TTC549 (cell line): Measurements from ENCODE around the gene ZFYVE27.

ENCODE experiments used
- FAIRE-seq: peaks from 2 replicates; lab custom pipeline; 2012; peaks lifted over from hg19 to GRCh38; lab: Jason Lieb, UNC

The ZFYVE27 gene

DNA sequence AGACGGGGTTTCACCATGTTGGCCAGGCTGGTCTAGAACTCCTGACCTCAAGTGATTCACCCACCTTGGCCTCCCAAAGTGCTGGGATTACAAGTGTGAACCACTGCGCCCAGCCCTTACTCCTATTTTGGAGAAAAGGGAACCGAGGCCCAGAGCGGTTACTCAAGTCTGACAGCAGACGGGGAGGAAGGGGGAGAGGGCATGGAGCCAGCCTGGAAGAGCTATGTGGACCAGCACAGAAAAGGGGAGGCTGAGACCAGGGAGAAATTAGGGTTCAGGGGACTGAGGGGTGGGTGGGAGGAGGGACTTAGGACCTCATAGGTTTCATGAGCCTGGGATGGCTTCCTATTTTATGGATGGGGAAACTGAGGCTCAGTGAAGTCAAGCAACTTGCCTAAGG is 33.3 kb downstream of the ZFYVE27 start:
- FAIRE-seq = no peak

DNA sequence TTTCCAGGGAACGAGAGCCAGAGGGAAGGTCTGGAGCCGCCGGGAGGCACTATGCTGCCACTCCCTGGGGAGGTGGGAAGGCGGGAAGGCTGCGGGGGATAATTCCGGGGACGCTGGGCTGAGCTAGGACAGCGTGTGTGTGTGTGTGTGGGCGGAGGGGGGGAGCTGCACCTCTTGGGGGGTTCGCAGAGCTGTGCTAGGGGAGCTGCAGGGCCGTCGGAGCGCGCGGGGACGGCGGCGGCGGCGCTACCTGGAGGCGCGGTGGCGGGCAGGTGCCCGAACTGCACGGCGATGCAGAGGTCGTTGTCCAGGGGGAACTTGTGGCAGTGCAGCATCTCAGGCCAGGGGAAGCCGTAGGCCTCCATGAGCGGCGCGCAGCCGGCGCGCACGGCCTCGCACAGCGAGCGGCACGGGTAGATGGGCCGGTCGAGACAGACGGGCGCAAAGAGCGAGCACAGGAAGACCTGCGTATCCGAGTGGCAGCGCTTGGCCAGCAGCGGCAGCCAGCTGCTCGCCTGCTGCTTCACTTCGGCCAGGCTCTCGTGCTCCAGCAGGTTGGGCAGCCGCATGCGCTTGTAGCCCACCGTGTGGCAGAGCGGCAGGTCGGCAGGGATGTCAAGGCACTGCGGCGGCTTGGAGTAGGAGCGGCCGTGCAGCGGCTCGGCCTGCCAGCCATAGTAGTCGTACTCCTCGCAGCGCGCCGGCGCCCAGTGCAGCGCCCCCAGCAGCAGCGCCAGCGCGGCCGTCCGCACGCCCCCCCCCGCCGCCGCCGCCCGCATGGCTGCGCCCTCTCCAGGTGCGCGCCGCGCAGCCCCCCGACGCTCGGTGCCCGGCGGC is 34.3 kb downstream of the ZFYVE27 start:
- no peak for FAIRE-seq

DNA sequence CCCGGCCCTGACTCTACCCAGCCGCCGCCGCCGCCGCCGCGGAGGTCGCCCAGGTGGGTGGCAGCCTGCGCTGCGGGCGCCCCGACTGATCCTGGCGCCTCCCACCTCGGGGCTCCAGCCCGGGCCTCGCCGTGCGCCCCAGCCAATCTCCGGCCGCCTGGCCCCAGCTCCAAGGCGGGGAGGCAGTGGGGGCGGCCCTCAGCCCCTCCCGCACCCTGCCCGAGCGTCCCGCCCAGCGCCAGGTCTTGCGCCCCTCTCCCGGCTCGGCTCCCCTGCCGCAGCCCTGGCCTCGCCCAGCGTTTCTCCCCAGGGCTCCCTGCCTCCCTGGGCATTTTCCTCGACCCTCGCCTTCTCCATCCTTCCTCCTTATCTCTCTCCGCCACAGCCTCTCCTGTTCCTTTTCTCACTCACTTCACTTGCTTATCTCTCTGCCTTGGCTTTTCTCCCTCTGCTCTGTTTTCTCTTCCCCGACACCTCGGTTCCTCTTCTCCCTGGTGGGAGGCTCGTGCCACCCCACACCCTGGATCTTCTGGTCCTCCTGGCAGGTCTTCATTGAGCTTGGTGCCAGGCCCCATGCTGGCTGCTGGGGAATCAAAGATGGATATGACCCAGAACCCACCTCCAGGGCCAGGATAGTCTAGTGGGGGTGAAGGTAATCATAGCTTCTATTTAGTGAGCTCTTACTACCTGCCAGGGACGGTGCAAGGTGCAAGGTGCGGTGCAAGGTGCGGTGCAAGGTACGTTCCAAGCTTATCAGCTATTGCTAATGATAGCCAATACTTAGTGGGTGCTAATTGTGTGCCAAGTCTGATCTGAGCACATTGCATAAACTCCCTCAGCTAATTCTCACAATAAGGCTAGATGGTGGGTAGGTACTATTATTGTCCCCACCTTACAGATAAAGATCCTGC is 35.2 kb downstream of the ZFYVE27 start, which contains the start of gene SFRP5:
Gene SFRP5 (minus strand): TSS at position 87 of the 911 bp plus-strand sequence. CDS start 166 bp downstream, outside the sequence.
- no peak for FAIRE-seq

DNA sequence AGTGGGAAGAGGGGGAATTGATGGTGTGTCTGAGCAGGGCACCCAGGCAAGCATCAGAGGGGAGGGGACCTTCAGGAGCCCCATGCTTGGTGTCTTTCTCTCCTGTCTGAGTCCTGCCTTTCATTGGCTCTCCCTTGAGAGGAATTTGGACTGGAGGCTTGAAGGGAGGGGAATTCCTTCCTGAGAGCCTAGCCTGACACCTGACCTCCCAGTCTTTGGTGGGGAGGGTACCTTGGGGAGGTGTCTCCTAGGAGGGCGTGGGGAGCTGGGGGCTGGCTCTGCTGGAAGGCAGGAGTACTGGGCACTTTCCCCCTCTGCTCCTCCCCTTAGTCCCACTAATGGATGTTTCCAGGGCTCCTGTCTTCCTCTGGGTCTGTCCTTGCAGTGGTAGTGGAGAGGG is 36.2 kb downstream of the ZFYVE27 start:
- no peak for FAIRE-seq

DNA sequence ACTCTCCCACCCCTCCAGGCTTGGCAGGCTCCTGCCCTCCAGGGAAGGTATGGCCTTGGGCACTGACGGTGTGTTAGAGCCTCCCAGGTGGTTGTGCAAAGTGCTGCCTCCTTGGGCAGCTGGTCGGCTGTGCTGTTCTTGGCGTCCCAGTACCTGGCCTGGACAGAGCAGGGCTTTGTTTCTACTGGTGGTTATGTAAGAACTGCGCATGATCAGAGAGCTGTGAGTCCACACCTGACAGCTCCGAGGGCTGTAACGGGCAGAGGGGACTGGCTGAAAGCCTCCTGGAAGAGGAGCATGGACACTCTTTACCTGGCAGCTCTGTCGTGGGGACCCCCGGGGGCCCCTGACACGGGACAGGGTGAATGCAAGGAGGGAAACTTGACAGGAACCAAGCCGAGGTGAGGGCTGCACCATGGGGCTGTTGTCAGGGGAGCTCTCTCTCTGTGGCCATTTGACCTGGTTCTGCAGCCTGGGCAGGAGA is 37.9 kb downstream of the ZFYVE27 start:
- FAIRE-seq = no peak

DNA sequence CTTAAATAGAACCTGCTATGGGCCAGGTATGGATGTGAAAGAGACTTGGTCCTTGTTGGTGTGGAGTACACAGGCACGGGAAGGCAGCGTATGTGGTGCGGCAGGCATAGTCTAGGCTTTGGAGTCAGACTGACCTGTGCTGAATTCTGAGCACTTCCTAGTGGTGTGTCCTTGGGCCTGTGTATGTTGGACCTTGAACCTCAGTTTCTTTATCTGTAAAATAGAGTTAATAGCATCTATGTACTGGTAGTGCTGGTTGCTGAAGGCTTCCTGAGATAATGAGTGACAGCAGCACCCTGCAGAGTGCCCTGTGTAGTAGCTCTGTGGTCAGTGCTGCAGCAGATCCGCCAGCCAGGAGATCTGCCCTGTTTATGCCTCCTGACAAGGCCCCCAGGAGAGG is 40.2 kb downstream of the ZFYVE27 start:
- no peak for FAIRE-seq

DNA sequence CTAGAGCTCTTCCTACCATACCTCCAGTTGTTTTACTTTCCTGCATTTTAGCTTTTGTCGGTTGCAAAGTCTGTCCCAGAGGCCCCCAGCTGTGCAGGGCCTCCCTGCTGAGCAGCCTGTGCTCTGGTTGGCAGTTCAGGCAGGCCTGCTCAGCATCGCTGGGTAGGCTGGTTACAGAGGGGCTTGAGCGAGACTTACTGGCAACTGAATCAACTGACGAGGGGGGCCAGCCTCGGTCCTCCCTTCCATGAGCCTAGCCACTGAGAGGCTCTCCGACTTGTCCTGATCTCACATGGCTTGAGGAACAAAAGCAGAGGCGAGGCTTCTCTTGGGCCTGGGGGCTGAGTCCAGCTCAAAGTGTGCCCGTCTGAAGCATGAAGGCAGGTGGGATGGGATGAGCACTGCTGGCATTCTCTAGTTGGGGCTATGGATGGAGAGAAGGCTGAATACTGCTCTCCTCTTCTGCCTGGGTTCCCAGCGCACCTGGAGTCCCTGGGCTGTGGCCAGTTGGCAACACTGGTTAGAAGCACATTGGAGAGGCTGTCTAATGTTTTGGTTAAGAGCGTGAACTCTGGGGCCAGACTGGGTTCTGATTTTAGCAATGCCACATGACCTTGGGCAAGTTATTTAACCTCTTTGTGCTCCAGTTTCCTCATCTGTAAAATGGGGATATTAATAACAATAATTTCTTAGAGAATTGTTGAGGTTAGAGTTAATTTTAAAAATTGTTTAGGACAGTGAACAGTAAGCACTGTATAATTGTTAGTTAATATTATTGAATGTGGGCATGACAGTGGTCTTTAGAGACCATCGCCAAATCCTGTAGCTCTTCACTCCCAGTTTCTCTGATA is 41.7 kb downstream of the ZFYVE27 start:
- FAIRE-seq = no peak

DNA sequence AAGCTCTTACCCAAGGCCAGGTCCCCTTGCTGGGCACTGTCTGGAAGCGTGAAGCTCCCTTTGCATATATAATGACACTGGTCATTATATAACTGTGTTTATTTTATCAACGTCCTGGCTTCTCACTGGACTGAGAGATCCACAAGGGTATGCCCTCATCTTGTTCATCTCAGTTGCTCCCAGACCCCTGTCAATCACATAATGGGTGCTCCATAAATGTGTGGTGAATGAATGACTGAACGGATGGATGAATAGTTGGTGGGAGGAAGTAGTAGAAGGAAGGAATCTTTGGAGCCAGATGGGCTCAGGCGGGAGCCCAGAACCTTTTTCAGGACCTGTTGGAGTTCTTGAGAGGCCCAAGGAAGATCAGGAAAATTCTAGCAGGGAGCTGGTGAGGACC is 42.6 kb downstream of the ZFYVE27 start:
- no peak for FAIRE-seq

DNA sequence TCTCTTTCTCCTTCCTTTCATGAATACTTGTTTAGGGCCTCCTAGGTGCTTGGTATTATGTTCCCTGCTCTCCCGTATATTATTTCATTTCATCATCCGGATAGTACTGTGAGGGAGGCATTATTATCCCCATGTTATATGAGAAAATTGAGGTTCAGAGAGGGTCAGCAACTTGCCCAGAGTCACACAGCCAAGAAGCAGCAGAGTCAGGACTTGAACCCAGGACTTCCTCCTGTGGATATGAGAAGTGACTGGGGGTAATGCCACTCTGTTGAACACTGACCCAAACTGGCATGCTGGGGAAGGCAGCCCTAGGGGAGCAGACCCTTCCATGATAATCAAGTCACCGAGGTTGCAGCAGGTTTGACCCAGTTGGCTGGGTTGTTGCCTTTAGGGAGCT is 43.0 kb downstream of the ZFYVE27 start:
- FAIRE-seq = no peak

DNA sequence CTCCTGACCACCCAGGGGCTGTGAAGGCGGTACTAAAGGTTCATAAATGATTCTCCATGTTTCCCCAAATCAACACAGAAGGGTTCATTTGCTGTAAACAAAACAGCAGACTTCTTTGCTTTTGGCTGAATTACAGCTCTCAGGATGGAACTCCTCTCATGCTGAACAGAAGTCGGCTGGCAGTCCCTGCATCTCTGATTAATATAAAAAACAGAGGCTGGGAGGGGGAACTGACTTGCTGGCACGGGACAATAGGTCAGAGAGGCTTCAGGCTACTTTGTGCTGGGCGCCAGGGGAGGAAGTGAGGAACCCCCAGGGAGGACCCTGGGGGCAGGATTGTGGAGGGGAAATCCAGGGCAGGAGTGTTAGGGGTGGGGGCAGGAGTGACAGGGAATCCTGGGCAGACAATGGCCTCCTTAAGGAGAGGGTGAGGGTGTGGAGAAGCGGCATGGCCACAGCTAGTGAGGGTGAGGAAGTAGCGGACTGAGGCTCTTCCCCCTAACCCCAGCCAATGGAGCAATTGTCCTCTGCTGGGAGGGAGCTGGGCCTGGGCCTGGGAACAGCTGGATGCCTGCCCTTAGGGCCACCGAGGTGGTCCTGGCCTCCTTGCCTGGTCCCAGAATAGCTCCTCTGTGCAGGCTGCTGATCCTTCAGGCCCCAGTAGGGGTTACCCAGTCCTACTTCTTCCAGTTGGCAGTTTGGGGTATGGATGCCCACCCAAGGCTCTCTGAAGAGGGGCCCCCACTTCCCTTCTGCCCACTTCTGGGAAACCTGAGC is 44.1 kb downstream of the ZFYVE27 start:
- FAIRE-seq = no peak

DNA sequence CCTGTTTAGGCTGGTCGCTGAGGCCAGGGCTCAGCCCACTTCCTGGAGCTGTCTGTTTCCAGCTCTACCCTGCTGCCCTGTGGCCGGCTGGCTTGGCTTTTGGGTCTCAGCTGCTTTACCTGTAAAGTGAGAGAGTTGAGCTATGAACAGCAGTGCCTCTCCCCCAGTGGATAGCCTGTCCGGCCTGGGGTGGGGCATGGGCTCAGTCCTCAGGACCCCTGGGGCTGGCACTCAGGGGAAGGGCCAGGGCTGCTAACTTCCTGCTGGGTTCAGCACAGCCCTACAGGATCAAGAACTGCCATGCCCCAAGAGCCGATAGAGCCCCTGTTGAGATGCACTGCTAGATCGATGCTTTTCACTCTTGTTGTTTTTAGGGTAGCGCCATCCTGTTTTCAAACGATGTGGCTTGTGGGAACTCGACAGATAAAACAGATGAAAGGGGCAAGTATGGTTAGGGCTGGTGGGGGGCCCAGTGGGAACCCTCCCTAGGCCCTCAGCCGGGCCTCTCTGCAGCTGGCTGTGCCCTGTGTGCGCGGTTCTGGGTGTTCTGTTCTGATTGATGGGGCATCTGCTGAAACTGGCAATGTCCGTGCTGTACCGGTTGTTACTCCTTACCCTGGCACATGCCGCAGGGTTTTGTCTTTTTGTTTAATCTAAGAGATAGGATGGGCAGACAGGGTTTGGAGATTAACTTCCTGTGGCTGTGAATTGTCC is 44.8 kb downstream of the ZFYVE27 start:
- FAIRE-seq = no peak

DNA sequence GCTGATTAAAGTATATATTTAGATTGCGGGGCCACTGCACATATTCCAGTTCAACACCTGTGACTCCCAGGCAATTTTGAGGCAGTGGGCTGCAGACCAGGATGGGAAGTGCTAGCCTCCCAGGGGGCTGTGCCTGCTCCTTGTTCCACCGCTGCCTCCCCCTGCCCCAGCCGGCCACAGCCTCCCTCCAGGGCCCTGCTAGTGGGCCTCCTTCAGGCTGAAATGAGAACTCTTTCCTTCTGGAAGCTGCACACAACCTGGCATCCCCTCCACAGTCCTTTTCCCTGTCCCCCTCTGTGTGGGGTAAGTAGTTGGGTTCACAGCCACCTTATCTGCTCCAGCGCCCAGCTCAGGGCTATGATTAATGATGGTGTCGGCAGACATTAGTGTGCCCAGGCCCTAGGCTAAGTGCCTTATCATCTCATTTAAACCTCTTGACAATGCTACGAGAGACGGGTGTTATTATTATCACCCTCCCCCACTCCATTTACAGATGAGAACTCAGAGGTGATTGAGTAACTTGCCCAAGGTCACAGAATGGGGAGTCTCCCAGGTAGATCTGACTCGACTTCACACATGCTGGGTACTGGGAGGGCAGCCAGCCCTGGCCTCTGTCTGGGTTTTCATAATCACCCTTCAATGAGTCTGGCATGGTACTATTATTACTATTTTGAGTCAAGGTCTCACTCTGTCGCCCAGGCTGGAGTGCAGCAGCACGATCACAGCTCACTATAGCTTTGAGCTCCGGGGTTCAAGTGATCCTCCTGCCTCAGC is 45.7 kb downstream of the ZFYVE27 start:
- no peak for FAIRE-seq

DNA sequence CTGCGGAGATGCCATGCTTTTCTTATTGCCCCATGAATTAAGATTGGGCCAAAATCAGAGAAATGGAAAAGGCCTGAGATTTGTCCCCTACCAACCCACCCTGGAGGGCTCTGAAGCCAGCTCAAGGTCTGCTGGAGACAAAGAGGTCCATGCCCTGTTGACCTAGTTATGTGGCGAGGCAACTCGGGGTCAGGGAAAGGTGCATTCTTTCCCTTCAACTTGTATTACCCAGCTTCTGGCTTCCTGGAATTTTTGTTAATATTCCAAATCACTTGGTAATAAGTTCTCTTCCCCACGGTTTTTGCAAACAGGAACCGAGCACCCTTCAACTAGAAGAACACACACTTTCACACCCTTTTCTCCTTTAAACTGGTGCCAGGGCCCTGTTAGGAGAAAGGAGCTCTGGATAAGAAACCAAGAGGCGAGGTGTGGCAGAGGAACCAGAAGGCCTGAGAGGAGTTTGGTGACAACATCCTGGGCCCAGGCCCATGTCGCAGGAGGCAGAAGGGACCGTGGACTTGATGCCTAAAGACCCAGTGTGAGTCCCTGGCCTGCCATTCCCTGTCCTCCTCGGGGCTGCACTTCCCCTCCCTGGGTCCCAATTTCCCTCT is 47.4 kb downstream of the ZFYVE27 start:
- no peak for FAIRE-seq

DNA sequence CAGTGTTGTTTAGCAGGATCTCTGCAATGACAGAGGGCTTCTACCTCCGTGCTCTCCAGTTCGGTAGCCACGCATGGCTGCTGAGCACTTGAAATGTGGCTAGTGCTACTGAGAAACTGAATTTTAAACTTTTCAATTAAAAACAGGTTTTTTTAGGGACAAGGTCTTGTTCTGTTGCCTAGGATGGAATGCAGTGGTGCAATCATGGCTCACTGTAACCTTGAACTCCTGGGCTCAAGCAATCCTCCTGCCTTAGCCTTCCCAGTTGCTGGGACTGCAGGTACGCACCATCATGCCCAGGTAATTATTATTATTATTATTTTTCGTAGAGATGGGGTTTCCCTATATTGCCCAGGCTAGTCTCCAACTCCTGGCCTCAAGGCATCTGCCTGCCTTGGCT is 48.3 kb downstream of the ZFYVE27 start:
- no peak for FAIRE-seq

DNA sequence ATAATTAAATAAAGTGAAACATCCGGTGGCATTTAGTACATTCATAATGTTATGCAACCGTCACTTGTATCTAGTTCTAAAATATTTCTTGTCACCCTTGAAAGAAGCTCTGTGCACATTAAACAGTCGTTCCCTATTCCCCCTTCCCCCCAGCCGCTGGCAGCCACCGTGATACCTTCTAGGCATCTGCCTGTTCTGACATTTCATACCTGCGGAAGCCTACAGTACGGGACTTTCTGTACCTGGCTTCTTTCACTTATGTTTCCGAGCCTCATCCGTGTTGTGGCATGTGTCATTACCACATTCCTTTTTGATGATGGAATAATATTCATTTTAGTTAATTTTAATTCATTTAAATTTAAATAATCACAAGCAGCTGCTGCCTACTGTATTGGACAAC is 48.8 kb downstream of the ZFYVE27 start:
- no peak for FAIRE-seq

DNA sequence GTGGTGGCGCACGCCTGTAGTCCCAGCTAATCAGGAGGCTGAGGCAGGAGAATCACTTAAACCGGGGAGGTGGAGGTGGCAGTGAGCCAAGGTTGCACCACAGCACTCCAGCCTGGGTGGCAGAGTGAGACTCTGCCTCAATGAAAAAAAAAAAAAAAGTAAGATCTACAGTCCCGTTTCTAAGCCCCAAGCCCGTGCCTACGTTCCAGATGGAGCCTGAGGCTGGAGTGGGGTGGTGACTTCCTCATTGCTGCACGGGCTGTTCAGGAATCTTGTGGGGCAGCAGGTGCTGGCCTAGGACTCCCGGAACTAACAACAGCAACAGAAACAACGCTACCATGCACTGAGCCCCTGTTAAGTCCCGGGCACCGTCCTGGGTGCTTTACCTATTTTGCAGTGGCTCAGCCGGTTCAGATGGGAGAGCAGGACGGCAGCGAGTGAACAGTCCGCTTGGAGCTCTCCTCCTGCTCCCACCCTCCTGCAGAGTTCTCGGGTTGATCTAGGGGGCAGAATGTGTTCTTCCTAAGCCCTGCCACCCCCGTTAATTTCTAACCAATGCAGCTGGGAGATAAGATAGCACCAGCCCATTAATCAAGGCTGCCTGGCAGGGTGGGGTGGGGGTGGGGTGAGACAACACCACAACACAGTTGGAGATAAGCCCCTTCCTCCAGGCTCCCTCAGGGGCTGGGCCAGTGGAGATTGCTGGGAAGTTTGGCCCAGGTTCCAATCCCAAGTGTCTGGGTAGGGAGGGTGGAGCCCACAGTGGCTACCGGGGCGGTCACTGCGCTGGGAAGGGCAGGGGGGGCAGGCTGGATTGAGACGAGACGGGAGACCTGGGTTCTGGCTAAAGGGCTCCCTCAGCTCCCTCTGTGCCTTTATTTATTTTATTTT is 51.9 kb downstream of the ZFYVE27 start:
- FAIRE-seq = no peak

DNA sequence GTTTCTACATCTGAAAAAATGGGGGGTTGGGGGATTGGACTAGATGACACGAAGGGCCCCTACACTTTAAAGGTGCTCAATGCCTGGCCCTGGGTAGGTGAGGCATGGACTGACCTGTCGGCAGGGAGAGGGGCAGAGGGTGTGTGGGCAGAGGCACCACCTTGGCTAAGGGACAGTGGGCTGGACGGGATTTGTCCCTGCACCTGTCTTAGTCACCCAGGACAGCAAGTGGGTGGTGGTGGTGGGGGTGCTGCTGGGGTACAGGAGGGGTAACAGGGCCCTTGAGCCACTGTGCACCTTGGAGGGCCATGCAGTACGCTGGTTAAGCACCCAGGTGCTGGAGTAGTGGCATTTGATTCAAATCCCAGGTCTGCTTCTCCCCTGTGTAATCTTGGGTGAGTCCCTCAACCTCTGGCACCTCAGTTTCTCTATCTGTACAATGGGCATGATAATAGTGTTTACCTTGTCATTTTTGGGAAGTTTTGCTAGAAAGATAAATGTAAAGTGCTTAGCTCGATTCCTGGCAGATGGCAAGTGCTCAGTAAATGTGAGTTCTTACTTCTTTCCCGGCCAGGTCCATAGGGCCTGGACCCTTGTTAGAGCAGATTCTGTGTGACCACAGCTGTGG is 53.0 kb downstream of the ZFYVE27 start:
- no peak for FAIRE-seq
